Endothelial cell of umbilical vein (primary cell): ENCODE results near the gene ATP11B. TPM values are rescaled to one million over a fixed set of nuclear protein-coding genes. Genes with fewer than 3 reads are reported as not detected.

Experiments used
- BruUV-seq: library from RNA; stranded (reverse); fragments of 400-500 nt; replicated peaks from 2 replicates; lab custom pipeline; 2021; lab: Mats Ljungman, UMichigan
- CTCF ChIA-PET: fragments of 300-600, 350-600 bp; sonication (Branson Sonifier 250); formaldehyde crosslinking; loops from one replicate; lab custom pipeline; 2021; ENCODE audit warnings: antibody characterized with exemption, inconsistent platforms; lab: Charles Lee
- POLR2A ChIA-PET: fragments of 300-600, 350-600 bp; sonication (Branson Sonifier 250); formaldehyde crosslinking; loops from one replicate; lab custom pipeline; 2021; ENCODE audit warnings: antibody characterized with exemption, inconsistent platforms; lab: Charles Lee
- DNase-seq: peaks from one replicate; pipeline ENCODE4 v3.0.0-alpha.2; 2011; ENCODE audit warnings: low read depth, low spot score
- FAIRE-seq: peaks from 2 replicates; lab custom pipeline; 2011; peaks lifted over from hg19 to GRCh38; lab: Jason Lieb, UNC
- H2AFZ ChIP-seq: 2 replicates; pipeline ENCODE4 v1.6.0; 2012; ENCODE audit warnings: low read depth, low read length, control low read depth, inconsistent platforms
- H3K27ac ChIP-seq: 2 replicates; pipeline ENCODE4 v1.5.1; 2011; ENCODE audit warnings: low read depth, mild to moderate bottlenecking, control low read depth, low read length, moderate library complexity; ENCODE audit not compliant: insufficient read depth
- H3K27me3 ChIP-seq, 2 experiments: 2 replicates each; pipeline versions ENCODE4 v1.6.0 to v1.6.1; 2011; ENCODE audit warnings: low read length in 2 of 2, mixed read lengths in 1 of 2; ENCODE audit not compliant: control insufficient read depth in 2 of 2, insufficient read depth in 2 of 2
- H3K36me3 ChIP-seq, 2 experiments: 2 replicates in 1 of 2; 3 replicates in 1 of 2; pipeline ENCODE4 v1.5.1; 2011; ENCODE audit warnings: low read length in 2 of 2, mild to moderate bottlenecking in 1 of 2, moderate library complexity in 1 of 2; ENCODE audit not compliant: control insufficient read depth in 2 of 2, insufficient read depth in 2 of 2; ENCODE audit errors: extremely low read depth in 1 of 2
- H3K4me1 ChIP-seq: 3 replicates; pipeline ENCODE4 v1.5.1; 2011; ENCODE audit warnings: mild to moderate bottlenecking, low read length; ENCODE audit not compliant: control insufficient read depth, insufficient read depth; ENCODE audit errors: extremely low read depth
- H3K4me2 ChIP-seq: 2 replicates; pipeline ENCODE4 v1.6.1; 2011; ENCODE audit warnings: low read length, control low read depth, mixed read lengths; ENCODE audit not compliant: insufficient read depth
- H3K4me3 ChIP-seq, 3 experiments: fragments of 200-600 bp in 1 of 3; sonication (generic), shearing (Covaris generic) in 1 of 3; replicated peaks in 1 of 3; 2 replicates each; pipeline ENCODE4 v1.5.1; 2011 to 2016; ENCODE audit warnings: control low read depth in 3 of 3, low read length in 3 of 3, mild to moderate bottlenecking in 2 of 3, inconsistent platforms in 1 of 3, low read depth in 1 of 3, moderate library complexity in 1 of 3; ENCODE audit not compliant: insufficient read depth in 1 of 3
- H3K79me2 ChIP-seq: 2 replicates; pipeline ENCODE4 v1.6.0; 2012; ENCODE audit warnings: low read length, inconsistent platforms; ENCODE audit not compliant: control insufficient read depth, insufficient read depth
- H3K9ac ChIP-seq: replicated peaks from 2 replicates; pipeline ENCODE3; 2011; ENCODE audit warnings: low read length, control low read depth; ENCODE audit not compliant: insufficient read depth; ENCODE audit errors: extremely low read depth
- H3K9me1 ChIP-seq: replicated peaks from 3 replicates; pipeline ENCODE4 v1.6.0; 2011; ENCODE audit warnings: mild to moderate bottlenecking, low read length; ENCODE audit not compliant: control insufficient read depth, insufficient read depth; ENCODE audit errors: extremely low read depth
- H3K9me3 ChIP-seq: replicated peaks from 2 replicates; pipeline ENCODE4 v1.5.1; 2012; ENCODE audit warnings: low read length, inconsistent platforms; ENCODE audit not compliant: control insufficient read depth, insufficient read depth
- H4K20me1 ChIP-seq: replicated peaks from 2 replicates; pipeline ENCODE3; 2011; ENCODE audit warnings: mild to moderate bottlenecking, low read length; ENCODE audit not compliant: control insufficient read depth, insufficient read depth; ENCODE audit errors: extremely low read depth
- CTCF ChIP-seq, 2 donors: IDR thresholded peaks; 1 replicate in 1 of 2; 2 replicates in 1 of 2; pipeline ENCODE4 v1.5.1; 2011; ENCODE audit warnings: low read length in 2 of 2, mild to moderate bottlenecking in 2 of 2, moderate library complexity in 2 of 2, control low read depth in 1 of 2, inconsistent platforms in 1 of 2, low read depth in 1 of 2; ENCODE audit not compliant: insufficient read depth in 1 of 2; ENCODE audit errors: extremely low read depth in 1 of 2
- EZH2 ChIP-seq: IDR thresholded peaks from 2 replicates; pipeline ENCODE4 v1.6.1; 2012; ENCODE audit warnings: borderline replicate concordance, low read depth, mild to moderate bottlenecking, moderate library complexity, low read length, inconsistent platforms; ENCODE audit not compliant: severe bottlenecking
- FOS ChIP-seq: IDR thresholded peaks from 2 replicates; pipeline ENCODE4 v1.6.1; 2011; ENCODE audit warnings: mild to moderate bottlenecking, low read length, moderate library complexity, borderline replicate concordance; ENCODE audit not compliant: insufficient read depth
- GATA2 ChIP-seq: IDR thresholded peaks from 2 replicates; pipeline ENCODE4 v1.7.0; 2011; ENCODE audit warnings: low read depth, mild to moderate bottlenecking, moderate library complexity, mixed read lengths, low read length; ENCODE audit not compliant: insufficient read length, insufficient read depth
- JUN ChIP-seq: IDR thresholded peaks from 2 replicates; pipeline ENCODE4 v1.6.1; 2011; ENCODE audit warnings: borderline replicate concordance, low read depth; ENCODE audit not compliant: insufficient read length, insufficient read depth
- MAX ChIP-seq: IDR thresholded peaks from 2 replicates; pipeline ENCODE4 v1.6.1; 2011; ENCODE audit not compliant: insufficient read depth, insufficient read length
- MYC ChIP-seq: IDR thresholded peaks from one replicate; pipeline ENCODE4 v1.6.1; 2011; ENCODE audit warnings: mild to moderate bottlenecking, low read depth, low read length
- POLR2A ChIP-seq: IDR thresholded peaks from 2 replicates; pipeline ENCODE4 v1.6.1; 2012; ENCODE audit warnings: low read depth, mild to moderate bottlenecking, control low read depth, low read length
- POLR2AphosphoS5 ChIP-seq: IDR thresholded peaks from 2 replicates; pipeline ENCODE4 v1.6.1; 2012; ENCODE audit warnings: low read depth, mild to moderate bottlenecking, control low read depth, low read length, moderate library complexity; ENCODE audit not compliant: insufficient read depth
- dilution Hi-C: fragments of 300-500 bp; cut with MboI; formaldehyde crosslinking; loops from one replicate; pipeline ENCODE4 v1.15.0; 2019; ENCODE audit warnings: low sequenced_read_pairs; ENCODE audit not compliant: extremely low pct_ligation_motif_present
- intact Hi-C: fragments of 100-400 bp; cut with micrococcal nuclease; formaldehyde crosslinking; loops from one replicate; pipeline ENCODE4 v1.10.0; 2022
- polyA plus RNA-seq, 4 experiments: library from polyadenylated mRNA; depleted of rRNA in 3 of 4; stranded (reverse) in 3 of 4; unstranded in 1 of 4; fragments of >200 nt; gene quantifications; 2 replicates each; pipeline versions ENCODE4 v1.2.1 to v1.2.3, GENCODE V29; 2011 to 2012; ENCODE audit warnings: missing spikeins in 1 of 4
- total RNA-seq: library from RNA; stranded (reverse); gene quantifications from 2 replicates; pipeline ENCODE4 v1.2.3, GENCODE V29; 2021

The ATP11B gene
- total and polyA plus RNA-seq, 2 donors (not counting 3 experiments of a cell fraction or from before 2014, with no cell fraction given), result 10.1 to 49.3 TPM

GRCh38 chr3:182794455-182795388 is 1.4 kb downstream of the ATP11B start:
- Histone ChIP-seq H4K20me1 (no peaks in the 10 kb centered on the region), H3K4me1 (peaks cover 20% of the 10 kb centered on the region), H2AFZ (peak overlapping the region; percentile 26), H3K36me3 (no peaks in the 10 kb centered on the region), H3K4me3 (peak overlapping the region; percentile 24 to 90 (median 69)), H3K27me3 (no peaks in the 10 kb centered on the region), H3K9me1 (no peaks in the 10 kb centered on the region), H3K27ac (peak overlapping the region; percentile 74), H3K9me3 (no peaks in the 10 kb centered on the region), H3K79me2 (peaks cover 54% of the 10 kb centered on the region), H3K9ac (peak overlapping the region; percentile 78), H3K4me2 (peak overlapping the region; percentile 96)
- dilution Hi-C loops (no loop called here), intact Hi-C loops (loop anchor here (1.0 to 10.0 kb wide), 6 partner anchors 16 to 1170 kb away; no protein-coding TSS in a partner anchor)
- TSS peak; percentile 31 for BruUV-seq
- TF ChIP-seq POLR2AphosphoS5 (no peak), GATA2 (no peak), MYC (no peak), MAX (no peak), JUN (no peak), EZH2 (no peak), POLR2A (no peak), FOS (no peak), CTCF (IDR thresholded peaks at IDR 0.05; ENCODE audit: extremely low read depth in 1 of 2, insufficient read depth in 1 of 2, low read depth in 1 of 2, low read length in 2 of 2) (no peak)
- no peak for FAIRE-seq
- POLR2A ChIA-PET, result no interaction called here
- peak; percentile 64 for DNase-seq
- CTCF ChIA-PET, result interaction anchor here (0.6 to 4.1 kb wide), 7 partner anchors 23 to 245 kb away, joined by 3 to 47 read pairs (median 4); no protein-coding TSS in a partner anchor
